ENCODE data around the gene MADCAM1. TPM values are rescaled to one million over a fixed set of nuclear protein-coding genes. Genes with fewer than 3 reads are reported as not detected.
"Not testable (repeated sequence)": the region's sequence is repeated elsewhere in the genome, so short reads cannot be mapped to it uniquely, and the experiment has no call there.

Gene MADCAM1
- 0.07 TPM in 2 replicates for total RNA-seq

DNA sequence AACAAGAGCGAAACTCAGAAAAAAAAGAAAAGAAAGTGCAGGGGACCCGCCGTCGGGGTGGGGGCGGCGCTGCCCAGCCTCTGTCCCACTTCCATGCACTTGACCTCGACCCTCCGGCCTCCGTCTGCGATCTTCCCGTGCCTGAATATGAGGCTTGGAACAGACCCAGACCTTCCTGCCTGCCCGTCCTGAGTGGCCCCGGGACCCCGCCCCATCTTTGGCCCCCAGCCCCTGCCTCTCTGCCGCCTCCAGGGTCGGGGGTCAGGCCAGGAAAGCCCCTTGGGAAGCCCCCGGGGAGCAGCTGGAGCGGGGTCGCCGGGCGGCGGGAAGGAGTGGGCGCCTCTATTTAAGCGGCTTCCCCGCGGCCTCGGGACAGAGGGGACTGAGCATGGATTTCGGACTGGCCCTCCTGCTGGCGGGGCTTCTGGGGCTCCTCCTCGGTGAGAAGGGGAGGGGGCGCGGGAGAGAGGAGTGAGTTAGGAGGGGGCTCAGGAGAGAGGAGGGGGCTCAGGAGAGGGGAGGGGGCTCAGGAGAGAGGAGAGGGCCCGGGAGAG is at the start of gene MADCAM1:
MADCAM1 (plus strand) TSS at position 375 of the 554 bp plus-strand sequence; CDS start at position 389, 14 bp downstream.
- no peak for DNase-seq (ENCODE audit: low read depth, low spot score)

DNA sequence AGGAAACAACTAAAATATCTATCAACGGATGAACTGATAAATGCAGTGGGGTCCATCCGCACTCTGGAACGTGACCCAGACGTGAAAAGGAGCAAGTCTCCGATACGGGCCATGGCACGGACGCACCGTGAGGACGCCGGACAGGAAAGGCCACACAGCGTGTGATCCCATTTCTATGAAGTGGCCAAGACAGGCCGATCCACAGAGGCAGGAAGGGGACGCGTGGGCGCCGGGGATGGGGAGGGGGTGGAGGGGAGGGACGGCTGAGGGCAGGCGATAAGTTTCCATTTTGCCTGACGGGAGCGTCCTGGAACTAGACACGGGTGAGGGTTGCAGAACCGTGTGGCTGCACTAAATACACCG is 49.2 kb upstream of the MADCAM1 start:
- no peak for DNase-seq (ENCODE audit: low read depth, low spot score)

DNA sequence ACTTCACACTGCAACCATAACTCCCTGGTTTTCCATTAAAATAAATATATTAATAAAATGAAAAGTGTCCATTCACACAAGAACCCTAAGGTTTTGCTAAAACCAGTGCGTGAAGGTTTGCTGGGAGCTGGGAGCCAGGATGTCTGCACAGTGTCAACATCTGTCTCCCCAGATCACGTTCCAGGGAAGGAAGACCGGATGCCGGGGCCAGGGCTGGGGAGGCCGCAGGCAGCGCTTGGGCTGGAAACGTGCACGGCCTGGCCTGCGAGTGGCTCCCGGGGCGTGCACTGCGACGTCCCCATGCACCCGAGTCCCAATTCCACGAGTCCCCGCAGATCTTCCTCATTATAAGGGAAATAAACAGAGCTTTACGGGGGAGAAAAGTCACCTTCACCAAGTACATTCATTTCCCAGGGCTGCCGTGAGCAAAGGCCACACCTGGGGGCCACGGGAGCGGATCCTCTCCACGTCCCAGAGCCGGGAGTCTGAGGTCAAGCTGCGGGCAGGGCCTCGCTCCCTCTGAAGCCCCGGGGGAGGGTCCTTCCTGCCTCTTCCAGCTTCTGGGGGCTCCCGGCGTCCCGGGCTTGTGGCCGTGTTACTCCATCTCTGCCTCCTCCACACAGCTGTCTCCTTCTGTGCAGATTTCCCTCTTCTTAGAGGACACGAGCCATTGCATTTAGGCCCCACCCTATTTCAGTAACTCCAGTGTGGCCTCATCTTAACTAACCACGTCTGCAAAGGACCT is 48.3 kb upstream of the MADCAM1 start:
- no peak for DNase-seq (ENCODE audit: low read depth, low spot score)

DNA sequence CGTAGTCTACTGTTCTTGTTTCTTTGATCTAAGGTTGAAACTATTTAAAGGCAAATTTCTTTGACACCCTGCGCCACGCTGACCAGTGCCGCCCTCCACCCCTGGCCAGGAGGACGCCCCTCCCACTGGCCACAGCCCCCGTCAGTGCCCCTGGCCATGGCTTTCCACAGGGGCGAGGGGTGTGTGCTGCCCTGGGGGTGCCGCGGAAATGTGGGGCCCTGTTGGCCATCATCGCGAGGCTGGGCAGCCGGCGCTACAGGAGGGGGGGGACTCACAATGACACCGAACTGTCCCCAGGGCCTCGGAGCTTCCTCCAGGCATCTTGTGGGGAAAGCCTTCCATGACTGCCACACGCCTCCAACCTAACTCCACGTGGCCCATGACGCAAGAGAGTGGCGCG is 46.4 kb upstream of the MADCAM1 start:
- no peak for DNase-seq (ENCODE audit: low read depth, low spot score)

DNA sequence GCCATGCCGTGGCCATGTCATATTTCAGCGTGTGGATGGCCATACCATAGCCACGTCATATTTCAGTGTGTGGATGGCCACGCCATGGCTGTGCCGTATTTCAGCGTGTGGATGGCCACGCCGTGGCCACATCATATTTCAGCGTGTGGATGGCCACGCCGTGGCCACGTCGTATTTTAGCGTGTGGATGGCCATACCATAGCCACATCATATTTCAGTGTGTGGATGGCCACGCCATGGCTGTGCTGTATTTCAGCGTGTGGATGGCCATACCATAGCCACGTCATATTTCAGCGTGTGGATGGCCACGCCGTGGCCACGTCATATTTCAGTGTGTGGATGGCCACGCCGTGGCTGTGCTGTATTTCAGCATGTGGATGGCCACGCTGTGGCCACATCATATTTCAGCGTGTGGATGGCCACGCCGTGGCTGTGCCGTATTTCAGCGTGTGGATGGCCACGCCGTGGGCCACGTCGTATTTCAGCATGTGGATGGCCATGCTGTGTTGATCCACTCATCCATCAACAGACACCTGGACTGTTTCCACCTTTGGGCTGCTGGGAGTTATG is 45.3 kb upstream of the MADCAM1 start:
- not testable (repeated sequence) for DNase-seq (ENCODE audit: low read depth, low spot score)

DNA sequence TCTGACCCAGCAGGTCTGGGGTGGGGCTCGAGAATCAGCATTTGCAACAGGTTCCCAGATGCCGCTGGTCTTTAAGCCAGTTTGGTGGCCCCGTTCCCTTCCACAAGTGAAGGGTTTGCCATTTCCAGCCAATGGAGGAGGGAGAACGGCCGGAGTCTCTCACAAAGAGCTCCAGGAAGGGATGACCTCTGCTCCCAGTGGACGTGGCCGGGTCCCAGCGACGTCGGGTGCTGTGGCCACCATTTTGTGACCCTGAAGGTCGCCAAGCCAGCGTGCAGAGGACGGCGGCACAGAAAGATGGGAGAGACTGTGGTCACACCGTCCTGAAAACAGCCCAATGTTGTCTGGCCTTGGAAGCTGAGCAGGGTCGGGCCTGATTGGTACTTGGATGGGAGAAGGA is 43.5 kb upstream of the MADCAM1 start:
- no peak for DNase-seq (ENCODE audit: low read depth, low spot score)

DNA sequence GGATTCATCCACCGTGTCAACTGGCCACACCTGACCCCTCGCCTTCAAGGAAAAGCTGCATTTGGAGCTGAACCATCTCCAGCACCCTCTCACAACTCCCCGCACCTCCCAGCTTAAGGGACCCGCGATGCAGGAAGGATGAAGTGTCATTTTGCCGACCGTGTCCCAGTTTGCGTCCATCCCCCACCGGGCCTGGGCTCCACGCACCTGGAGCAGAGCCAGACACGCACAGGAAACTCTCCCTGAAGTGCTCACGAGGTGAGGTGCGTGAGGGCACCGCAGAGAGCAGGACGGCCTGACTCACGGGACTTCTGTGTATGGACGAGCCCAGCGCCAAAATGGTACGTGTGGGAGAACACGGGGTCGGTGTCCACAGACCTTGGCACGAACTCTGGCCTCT is 42.7 kb upstream of the MADCAM1 start:
- DNase-seq (ENCODE audit: low read depth, low spot score), result no peak

DNA sequence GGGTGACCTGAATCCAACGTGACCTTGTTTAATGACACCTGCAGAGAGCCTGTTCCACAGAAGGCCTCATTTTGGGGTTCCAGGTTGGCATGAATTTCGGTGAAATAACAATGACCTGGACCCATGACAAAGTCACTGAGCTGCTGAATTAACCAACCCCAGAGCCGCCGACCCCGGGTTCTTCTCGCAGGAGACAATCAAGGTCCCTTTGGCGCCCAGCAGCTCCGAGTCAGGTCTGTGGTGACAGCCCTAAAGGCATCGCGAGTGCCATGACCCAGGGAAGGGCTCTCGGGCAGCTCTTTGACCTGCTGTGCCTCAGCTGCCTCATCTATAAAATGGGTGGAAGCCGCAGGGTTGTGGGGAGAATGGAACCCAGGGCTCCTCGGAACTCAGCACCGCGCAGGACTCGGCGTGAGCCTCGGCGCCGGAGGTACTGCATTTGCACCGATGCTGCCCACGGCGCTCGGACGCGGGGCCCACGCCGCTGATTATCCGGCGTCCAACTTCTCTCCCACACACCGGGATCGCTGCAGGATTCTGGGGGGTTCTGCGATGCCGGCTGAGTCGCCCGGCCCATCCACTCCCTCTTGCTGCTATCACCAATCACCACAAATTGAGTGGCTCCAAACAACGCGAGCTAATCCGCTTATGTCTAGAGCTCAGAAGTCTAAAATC is 41.1 kb upstream of the MADCAM1 start:
- no peak for DNase-seq (ENCODE audit: low read depth, low spot score)

DNA sequence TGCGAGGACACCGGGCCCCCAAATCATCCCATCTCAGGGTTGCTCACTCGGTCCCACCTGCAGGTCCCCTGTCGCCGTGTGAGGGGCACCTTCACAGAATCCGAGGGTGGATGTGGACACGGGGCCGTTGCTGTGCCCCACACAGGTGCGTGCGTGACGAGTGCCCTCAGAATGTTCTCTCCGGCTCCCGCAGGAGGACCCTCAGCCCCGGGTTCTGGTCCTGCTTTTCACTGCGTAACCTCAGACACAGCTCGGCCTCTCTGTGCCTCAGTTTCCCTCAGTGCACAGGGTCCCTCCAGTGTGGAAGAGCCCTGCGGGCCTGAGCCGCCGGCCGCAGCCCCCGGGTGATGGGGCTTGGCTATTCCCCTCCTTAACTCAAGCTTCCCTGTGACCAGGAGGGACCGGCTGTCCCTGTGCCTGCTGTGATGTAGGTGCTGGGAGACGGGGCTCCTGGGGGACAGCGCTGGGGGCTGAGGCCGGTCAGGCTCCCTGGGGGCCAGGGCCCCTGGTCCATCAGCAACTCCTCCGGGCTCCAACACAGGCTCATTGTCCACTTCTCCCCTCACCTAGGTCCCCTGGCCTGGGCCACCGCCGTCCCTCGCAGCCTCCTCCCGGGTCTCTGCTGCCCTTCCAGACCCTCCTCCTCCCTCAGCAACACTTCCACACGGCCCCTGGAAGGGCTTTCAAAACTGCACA is 40.3 kb upstream of the MADCAM1 start:
- no peak for DNase-seq (ENCODE audit: low read depth, low spot score)

DNA sequence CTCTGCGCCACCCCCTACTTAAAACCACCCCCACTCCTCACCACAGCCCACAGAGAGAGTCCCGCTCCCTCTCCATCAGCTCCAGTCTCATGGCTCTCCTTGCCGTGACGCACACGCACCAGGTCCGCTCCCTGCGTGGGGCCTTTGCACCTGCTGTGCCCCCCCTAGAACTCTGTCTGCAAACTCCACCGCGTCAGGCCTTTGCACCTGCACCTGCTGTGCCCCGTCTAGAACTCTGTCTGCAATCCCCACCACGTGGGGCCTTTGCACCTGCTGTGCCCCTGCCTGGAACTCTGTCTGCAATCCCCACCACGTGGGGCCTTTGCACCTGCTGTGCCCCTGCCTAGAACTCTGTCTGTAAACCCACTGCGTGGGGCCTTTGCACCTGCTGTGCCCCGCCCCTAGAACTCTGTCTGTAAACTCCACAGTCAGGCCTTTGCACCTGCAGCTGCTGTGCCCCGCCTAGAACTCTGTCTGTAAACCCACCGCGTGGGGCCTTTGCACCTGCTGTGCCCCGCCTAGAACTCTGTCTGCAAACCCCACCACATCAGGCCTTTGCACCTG is 39.7 kb upstream of the MADCAM1 start:
- DNase-seq (ENCODE audit: low read depth, low spot score), result no peak

DNA sequence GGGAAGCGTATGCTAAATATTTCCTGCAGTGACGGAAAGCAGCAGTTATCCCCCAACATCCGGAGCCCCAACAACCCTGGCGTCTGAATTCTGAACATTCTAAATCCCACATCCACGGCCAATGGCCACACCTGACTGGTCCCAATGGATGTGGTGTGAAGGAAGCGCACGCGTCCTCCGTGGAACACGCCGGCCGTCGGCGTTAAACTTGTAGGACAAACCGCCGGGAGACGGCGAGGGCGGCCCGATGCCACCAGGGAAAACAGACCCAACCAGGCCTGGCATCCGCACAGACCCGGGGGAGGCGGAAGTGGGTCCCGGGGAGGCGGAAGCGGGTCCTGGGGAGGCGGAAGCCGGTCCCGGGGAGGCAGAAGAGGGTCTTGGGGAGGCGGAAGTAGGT is 38.6 kb upstream of the MADCAM1 start:
- DNase-seq (ENCODE audit: low read depth, low spot score), result no peak

DNA sequence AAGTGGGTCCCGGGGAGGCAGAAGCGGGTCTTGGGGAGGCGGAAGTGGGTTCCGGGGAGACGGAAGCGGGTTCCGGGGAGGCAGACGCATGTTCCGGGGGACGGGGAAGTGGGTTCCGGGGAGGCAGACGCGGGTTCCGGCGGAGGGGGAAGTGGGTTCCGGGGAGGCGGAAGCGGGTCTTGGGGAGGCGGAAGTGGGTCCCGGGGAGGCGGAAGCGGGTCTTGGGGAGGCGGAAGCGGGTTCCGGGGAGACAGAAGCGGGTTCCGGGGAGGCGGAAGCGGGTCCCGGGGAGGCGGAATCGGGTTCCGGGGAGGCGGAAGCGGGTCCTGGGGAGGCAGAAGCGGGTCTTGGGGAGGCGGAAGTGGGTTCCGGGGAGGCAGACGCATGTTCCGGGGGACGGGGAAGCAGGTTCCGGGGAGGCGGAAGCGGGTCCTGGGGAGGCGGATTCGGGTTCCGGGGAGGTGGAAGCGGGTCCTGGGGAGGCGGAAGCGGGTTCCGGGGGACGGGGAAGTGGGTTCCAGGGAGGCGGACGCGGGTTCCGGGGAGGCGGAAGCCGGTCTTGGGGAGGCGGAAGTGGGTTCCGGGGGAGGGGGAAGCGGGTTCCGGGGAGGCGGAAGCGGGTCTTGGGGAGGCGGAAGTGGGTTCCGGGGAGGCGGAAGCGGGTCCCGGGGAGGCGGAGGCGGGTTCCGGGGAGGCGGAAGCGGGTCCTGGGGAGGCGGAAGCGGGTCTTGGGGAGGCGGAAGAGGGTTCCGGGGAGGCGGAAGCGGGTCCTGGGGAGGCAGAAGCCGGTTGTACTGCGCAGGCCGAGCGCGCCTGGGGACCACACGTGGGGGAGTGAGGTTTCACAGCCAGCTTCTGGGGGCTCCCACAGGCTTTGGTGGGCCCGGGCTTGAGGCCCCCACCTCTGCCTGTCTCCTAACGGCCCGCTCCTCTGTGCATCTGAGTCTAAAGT is 37.9 kb upstream of the MADCAM1 start:
- no peak for DNase-seq (ENCODE audit: low read depth, low spot score)

DNA sequence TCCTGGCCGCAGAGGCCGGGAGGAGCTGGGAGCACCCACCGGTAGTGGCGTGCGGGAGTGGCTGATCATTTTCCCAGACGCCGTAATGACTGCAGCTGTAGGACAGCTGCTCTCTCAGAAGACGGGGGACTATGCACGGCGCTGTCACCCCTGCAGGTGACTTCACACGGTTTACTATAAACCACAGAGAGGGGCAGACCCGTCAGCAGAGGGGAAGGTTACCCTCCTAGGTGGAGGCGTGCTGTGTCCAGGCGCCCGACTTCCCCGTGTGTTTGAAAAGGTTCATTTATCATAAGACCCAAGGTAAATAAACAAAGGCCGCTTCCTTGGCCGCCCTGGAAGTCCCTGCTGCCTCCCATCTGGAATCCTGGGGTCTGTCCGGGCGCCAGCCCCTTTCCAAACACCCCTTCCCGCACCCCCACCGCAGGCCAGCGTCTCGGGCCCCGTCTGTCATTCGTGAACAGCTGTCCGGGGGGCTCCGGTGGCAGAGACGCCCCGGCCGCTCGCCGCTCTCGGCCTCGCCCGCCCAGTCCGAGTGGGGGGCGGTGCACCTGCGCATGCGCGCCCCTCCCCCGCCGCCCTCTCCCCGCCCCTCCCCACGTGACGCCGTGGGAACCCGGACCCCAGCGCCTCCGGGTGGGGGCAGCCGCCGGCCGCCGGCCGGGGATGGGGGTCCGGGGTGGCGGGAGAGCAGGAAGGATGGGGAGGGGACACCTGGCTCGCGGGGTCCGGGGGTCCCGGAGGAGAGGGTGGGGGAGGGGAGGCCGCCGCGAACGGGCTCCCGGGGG is 36.4 kb upstream of the MADCAM1 start:
- DNase-seq (ENCODE audit: low read depth, low spot score), result no peak

DNA sequence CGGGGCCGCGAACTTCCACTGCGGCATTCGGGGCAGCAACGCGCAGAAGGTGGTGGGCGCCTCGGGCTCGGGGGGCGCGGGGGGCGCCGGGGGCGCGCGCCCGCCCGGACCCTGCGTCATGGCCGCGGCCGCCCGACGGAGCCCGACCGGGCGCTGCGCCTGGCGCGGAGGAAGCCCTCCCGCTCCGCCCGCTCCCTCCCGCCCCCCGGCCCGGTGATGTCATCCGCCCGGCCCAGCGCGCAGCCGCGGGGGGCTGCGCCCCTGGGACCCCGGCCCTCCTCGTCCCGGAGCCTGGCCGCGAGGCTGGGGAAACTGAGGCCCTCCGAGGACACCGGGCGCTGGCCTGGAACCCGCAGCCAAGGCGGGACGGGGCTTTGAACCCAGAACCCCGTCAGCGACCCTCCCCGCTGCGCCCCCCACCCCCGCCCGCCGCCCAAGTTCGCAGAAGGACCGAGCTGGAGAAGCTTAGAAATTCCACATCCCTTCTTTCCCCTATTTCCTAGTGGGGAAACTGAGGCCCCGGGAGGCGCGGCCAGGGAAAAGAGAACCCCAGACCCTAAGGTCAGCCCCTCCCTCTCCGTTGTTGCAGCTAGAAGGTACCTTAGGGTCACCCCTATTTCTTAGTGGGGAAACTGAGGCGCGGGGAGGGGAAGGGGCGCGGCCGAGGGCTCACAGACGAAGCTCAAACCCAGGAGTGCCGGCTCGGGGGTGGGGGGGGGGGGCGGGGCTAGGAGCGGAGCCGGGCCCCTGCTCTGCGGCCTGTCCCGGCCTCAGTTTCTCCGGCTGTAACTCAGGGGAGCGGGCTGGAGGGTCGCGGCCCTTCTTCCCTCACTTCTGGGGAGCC is 35.2 kb upstream of the MADCAM1 start, which contains the start of gene SHC2:
SHC2 (minus strand) TSS at position 157 of the 844 bp plus-strand sequence; CDS start at position 120, 37 bp downstream.
- DNase-seq (ENCODE audit: low read depth, low spot score), result no peak

DNA sequence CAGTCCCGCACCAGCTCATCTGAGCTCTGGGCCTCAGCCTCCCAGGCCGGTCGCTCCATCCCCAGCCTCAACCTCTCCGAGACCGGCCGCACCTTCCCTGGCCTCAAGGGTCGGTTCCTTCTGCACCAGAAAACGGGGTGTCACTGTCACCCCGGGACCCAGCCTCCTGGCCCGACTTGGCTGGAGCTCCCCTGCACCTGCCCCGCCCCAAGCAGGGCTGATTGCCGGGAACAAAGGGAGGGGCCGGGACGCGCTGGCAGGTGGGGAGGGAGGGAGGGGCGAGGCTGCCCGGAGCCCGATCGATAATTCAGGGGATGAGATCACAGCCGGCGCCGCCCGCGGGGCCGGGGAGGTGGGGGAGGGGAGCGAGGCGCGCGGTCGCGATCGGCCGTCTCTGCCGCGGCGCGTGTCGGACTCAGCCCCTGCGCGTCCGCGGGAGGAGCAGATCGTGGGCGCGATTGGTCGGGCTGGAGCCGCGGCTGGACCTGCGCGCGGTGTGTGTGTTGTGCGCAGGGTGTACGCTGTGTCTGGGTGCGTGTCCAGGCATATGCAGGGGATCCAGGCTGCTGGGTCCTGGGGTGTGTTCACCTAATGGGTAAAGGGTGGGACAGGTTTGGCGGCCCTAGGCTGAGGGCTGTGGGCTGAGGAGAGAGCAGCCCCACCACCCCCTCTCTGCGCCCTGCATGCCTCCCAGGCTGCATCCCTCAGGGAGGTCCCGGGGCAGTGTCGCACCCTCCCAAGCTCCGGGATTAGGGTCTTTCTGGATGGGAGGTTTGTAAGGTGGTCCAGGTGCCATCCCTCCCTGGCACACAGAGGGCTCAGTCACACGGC is 34.4 kb upstream of the MADCAM1 start:
- DNase-seq (ENCODE audit: low read depth, low spot score), result no peak

DNA sequence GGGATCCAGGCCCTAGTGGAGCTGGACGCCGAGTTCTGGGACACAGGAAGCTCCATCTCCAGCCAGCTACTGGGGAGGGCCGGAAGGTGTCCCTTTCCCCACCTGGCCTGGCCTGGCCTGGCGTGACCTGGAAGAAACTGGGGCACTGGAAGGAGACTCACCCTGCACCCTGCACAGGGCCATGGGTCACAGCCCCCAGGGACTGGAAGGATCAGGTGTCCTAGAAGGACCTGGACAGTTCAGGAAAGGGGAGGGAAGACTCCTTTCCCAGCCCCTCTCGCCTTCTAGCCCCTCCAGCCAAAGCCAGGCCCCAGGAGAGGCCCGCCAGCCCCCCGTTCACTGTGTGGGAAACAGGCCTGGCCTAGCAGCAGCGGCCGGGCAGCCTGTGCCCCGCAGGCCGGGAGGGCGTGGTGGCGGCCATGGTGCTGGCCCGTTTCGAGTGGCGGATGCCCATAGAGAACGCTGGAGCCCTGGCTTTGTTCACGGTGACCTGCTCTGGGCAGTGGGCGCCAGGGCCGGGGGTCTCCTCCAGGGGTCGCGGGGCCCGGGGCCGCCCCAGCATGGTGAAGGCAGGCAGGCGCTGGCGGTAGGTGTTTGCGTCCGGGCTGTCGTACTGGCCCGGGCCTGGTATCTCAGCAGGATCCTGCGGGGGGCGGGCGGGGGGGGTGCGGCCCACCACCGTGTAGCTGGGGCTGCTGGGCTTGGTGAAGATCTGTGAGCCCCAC is 32.6 kb upstream of the MADCAM1 start:
- no peak for DNase-seq (ENCODE audit: low read depth, low spot score)

DNA sequence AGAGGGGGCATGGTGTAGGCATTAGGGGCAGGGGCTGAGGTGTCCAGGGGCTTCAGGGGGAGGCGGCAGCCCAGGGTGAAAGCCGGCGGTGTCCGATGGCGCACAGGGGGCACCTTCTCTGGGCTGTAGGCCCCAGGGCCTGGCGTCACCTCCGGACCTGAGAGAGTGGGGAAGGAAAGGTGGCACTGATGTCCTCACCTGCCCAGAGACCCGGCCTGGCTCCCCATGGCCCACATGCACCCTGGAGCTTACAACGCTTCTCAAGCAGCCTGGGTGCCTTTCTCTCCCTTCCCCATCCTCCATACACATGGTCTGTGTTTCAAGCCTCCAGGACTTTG is 32.1 kb upstream of the MADCAM1 start:
- DNase-seq (ENCODE audit: low read depth, low spot score), result no peak

Data from pulmonary artery endothelial cell (primary cell).